HEK293 (cell line): ENCODE measurements around the gene TSBP1.

ENCODE experiments used
- MEIS1 ChIP-seq: sonication (generic); formaldehyde crosslinking; IDR thresholded peaks from 2 replicates; pipeline ENCODE4 v1.8.1; 2022; ENCODE audit warnings: missing genetic modification reagents, mild to moderate bottlenecking, borderline replicate concordance
- ZNF239 ChIP-seq: fragments of 450-650 bp; formaldehyde crosslinking; IDR thresholded peaks from 2 replicates; pipeline ENCODE4 v1.5.1; 2016; ENCODE audit warnings: missing biosample characterization, missing genetic modification characterization
- ZNF274 ChIP-seq, 2 experiments: fragments of 200-500 bp in 1 of 2; fragments of 450-650 bp in 1 of 2; sonication (Bioruptor generic) in 1 of 2; formaldehyde crosslinking in 1 of 2; IDR thresholded peaks; 2 replicates each; pipeline versions ENCODE4 v1.5.1 to v1.6.1; 2014 to 2016; ENCODE audit warnings: borderline replicate concordance in 1 of 2, inconsistent platforms in 1 of 2, low read length in 1 of 2, missing biosample characterization in 1 of 2, missing genetic modification characterization in 1 of 2
- TF ChIP-seq, protein P1 (sequence below): fragments of 450-650 bp; formaldehyde crosslinking; IDR thresholded peaks from 2 replicates; pipeline ENCODE4 v1.5.1; 2016; ENCODE audit warnings: missing biosample characterization, missing genetic modification characterization
- TF ChIP-seq, protein P2 (sequence below): fragments of 450-650 bp; formaldehyde crosslinking; IDR thresholded peaks from 2 replicates; pipeline ENCODE4 v1.5.1; 2016; ENCODE audit warnings: missing biosample characterization, missing genetic modification characterization
- TF ChIP-seq, protein P3 (sequence below): fragments of 450-650 bp; formaldehyde crosslinking; IDR thresholded peaks from 2 replicates; pipeline ENCODE4 v1.5.1; 2016; ENCODE audit warnings: missing biosample characterization, missing genetic modification characterization
- TF ChIP-seq, protein P4 (sequence below): fragments of 450-650 bp; formaldehyde crosslinking; IDR thresholded peaks from 2 replicates; pipeline ENCODE4 v1.5.1; 2016; ENCODE audit warnings: missing biosample characterization, missing genetic modification characterization
- TF ChIP-seq, protein P5 (sequence below): sonication (generic); formaldehyde crosslinking; IDR thresholded peaks from 2 replicates; pipeline ENCODE4 v1.8.1; 2022; ENCODE audit warnings: mild to moderate bottlenecking, moderate library complexity, missing genetic modification reagents
- TF ChIP-seq, protein P6 (sequence below): fragments of 450-650 bp; formaldehyde crosslinking; IDR thresholded peaks from 2 replicates; pipeline ENCODE4 v1.5.1; 2016; ENCODE audit warnings: missing biosample characterization, missing genetic modification characterization, low read depth

DNA sequence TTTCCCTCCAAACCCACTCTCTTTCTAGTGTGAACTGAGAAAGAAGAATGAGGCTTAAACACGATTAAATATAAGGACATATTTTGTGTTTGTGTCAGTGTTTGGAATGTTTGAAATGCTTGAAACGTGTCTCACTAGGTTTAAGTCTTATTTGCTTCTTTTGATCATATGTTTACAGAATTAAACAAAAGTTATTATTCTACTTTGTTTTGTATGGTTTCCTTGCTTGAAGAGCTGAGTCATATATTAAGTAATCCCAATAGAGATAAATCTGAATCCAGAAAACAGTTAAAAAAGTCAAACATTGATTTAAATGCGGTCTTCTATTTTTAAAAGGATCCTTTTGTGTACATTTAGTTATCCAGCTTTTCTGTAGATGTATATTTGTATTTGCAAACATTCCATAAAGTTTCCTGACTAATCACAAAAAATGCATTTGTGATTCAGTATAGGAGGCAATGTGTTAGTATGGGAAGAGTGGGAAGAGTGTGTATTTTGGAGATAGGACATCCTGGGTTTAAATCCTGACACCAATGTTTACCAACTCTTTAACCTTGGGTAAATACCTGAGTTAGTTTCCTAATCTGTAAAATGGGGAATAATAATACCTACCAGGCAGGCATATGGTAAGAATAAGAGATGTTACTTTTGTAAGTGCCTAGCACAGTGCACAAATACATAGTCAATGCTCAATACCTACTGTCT is 72.9 kb downstream of the TSBP1 start:
- TF ChIP-seq, protein P1, sequence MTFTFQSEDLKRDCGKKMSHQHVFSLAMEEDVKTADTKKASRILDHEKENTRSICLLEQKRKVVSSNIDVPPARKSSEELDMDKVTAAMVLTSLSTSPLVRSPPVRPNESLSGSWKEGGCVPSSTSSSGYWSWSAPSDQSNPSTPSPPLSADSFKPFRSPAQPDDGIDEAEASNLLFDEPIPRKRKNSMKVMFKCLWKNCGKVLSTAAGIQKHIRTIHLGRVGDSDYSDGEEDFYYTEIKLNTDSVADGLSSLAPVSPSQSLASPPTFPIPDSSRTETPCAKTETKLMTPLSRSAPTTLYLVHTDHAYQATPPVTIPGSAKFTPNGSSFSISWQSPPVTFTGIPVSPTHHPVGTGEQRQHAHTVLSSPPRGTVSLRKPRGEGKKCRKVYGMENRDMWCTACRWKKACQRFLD (tag by site-specific recombination): no peak
- TF ChIP-seq, protein P2, sequence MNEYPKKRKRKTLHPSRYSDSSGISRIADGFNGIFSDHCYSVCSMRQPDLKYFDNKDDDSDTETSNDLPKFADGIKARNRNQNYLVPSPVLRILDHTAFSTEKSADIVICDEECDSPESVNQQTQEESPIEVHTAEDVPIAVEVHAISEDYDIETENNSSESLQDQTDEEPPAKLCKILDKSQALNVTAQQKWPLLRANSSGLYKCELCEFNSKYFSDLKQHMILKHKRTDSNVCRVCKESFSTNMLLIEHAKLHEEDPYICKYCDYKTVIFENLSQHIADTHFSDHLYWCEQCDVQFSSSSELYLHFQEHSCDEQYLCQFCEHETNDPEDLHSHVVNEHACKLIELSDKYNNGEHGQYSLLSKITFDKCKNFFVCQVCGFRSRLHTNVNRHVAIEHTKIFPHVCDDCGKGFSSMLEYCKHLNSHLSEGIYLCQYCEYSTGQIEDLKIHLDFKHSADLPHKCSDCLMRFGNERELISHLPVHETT: no peak
- TF ChIP-seq MEIS1 (CRISPR knock-in tag): no peak
- TF ChIP-seq, protein P3, sequence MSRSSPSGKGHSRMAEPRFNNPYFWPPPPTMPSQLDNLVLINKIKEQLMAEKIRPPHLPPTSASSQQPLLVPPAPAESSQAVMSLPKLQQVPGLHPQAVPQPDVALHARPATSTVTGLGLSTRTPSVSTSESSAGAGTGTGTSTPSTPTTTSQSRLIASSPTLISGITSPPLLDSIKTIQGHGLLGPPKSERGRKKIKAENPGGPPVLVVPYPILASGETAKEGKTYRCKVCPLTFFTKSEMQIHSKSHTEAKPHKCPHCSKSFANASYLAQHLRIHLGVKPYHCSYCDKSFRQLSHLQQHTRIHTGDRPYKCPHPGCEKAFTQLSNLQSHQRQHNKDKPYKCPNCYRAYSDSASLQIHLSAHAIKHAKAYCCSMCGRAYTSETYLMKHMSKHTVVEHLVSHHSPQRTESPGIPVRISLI: no peak
- TF ChIP-seq, protein P4, sequence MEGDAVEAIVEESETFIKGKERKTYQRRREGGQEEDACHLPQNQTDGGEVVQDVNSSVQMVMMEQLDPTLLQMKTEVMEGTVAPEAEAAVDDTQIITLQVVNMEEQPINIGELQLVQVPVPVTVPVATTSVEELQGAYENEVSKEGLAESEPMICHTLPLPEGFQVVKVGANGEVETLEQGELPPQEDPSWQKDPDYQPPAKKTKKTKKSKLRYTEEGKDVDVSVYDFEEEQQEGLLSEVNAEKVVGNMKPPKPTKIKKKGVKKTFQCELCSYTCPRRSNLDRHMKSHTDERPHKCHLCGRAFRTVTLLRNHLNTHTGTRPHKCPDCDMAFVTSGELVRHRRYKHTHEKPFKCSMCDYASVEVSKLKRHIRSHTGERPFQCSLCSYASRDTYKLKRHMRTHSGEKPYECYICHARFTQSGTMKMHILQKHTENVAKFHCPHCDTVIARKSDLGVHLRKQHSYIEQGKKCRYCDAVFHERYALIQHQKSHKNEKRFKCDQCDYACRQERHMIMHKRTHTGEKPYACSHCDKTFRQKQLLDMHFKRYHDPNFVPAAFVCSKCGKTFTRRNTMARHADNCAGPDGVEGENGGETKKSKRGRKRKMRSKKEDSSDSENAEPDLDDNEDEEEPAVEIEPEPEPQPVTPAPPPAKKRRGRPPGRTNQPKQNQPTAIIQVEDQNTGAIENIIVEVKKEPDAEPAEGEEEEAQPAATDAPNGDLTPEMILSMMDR (tag by site-specific recombination): no peak
- no peak for TF ChIP-seq ZNF274 (IDR thresholded peaks at IDR 0.05; ENCODE audit: low read length)
- no peak for TF ChIP-seq ZNF274 (tag by site-specific recombination; IDR thresholded peaks at IDR 0.05; ENCODE audit: borderline replicate concordance)
- TF ChIP-seq ZNF239 (tag by site-specific recombination): no peak
- TF ChIP-seq, protein P5, sequence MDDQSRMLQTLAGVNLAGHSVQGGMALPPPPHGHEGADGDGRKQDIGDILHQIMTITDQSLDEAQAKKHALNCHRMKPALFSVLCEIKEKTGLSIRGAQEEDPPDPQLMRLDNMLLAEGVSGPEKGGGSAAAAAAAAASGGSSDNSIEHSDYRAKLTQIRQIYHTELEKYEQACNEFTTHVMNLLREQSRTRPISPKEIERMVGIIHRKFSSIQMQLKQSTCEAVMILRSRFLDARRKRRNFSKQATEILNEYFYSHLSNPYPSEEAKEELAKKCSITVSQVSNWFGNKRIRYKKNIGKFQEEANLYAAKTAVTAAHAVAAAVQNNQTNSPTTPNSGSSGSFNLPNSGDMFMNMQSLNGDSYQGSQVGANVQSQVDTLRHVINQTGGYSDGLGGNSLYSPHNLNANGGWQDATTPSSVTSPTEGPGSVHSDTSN (CRISPR knock-in tag): no peak
- TF ChIP-seq, protein P6, sequence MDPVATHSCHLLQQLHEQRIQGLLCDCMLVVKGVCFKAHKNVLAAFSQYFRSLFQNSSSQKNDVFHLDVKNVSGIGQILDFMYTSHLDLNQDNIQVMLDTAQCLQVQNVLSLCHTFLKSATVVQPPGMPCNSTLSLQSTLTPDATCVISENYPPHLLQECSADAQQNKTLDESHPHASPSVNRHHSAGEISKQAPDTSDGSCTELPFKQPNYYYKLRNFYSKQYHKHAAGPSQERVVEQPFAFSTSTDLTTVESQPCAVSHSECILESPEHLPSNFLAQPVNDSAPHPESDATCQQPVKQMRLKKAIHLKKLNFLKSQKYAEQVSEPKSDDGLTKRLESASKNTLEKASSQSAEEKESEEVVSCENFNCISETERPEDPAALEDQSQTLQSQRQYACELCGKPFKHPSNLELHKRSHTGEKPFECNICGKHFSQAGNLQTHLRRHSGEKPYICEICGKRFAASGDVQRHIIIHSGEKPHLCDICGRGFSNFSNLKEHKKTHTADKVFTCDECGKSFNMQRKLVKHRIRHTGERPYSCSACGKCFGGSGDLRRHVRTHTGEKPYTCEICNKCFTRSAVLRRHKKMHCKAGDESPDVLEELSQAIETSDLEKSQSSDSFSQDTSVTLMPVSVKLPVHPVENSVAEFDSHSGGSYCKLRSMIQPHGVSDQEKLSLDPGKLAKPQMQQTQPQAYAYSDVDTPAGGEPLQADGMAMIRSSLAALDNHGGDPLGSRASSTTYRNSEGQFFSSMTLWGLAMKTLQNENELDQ (tag by site-specific recombination): no peak
